COLO668 (cell line): ENCODE data around the gene RUFY3.
"Not testable (repeated sequence)": the region's sequence is repeated elsewhere in the genome, so short reads cannot be mapped to it uniquely, and the experiment has no call there.

ENCODE experiments used
- DNase-seq: peaks from one replicate; lab custom pipeline; 2025; ENCODE audit not compliant: unreplicated experiment; lab: John Stamatoyannopoulos, UW

RUFY3 gene

DNA sequence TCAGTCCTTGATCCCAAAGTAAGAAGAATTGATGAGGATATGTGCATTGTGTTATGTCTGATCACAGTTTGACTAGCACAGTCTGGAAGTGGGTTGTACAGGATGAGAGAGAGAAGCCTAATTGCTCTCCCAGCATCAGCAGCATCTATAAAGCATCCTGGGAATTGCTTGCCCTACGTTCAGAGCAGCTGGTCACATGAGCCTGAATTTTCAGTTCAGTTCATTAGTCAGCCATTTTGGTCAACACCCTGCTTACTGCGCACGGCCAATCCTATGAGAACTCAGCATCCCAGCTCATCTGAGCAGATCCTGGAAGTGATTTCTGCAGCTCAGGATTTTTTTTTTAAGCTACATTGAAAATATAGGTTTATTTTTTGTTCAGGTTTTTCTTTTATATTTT is at the start of gene RUFY3:
TSS of gene RUFY3 (plus strand) at position 218 of the 400 bp plus-strand sequence. CDS start 610 bp downstream, outside the sequence.
- no peak for DNase-seq

DNA sequence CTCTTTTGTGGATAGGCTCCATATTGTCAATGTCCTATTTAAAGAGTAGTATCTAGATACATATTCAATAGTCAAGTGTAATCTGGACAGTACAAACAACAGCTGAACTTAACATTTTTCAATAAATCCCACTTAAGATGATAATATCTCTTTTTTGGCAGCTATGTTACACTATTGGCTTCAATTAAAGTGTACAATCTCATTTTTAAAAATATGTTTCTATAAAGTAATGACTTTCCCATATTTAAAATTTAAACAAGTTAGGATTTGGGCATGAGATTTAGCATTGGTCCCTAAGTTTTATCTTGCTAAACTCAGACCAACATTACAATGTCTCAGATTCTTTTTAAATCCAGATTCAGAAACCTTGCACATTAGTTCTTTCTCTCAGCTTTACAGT is 47.6 kb upstream of the RUFY3 start:
- no peak for DNase-seq

GRCh38 chr4:70674731-70675130 is 47.0 kb upstream of the RUFY3 start:
- DNase-seq: no peak

DNA sequence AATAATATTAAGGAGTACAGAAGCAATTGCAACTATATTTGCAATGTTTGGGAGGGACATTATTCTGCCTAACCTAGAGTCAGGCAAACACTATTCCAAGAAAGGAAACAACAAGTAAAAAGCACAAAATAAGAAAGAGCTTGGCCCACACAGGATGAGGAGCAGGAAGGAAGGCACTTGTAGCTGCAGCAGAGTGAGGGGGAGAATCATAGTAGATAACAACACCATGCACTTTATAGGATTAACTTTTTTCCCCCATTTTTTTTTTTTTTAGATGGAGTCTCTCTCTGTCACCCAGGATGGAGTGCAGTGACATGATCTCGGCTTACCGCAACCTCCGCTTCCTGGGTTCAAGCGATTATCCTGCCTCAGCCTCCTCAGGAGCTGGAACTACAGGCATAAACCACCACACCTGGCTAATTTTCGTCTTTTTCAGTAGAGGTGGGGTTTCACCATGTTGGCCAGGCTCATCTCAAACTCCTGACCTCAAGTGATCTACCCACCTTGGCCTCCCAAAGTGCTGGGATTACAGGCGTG is 45.1 kb upstream of the RUFY3 start:
- no peak for DNase-seq

- DNase-seq: no peak
Observed at GRCh38 chr4:70678383-70678999, 43.3 kb upstream of the RUFY3 start.

- no peak for DNase-seq
Observed at GRCh38 chr4:70680934-70681333, 40.8 kb upstream of the RUFY3 start.

DNA sequence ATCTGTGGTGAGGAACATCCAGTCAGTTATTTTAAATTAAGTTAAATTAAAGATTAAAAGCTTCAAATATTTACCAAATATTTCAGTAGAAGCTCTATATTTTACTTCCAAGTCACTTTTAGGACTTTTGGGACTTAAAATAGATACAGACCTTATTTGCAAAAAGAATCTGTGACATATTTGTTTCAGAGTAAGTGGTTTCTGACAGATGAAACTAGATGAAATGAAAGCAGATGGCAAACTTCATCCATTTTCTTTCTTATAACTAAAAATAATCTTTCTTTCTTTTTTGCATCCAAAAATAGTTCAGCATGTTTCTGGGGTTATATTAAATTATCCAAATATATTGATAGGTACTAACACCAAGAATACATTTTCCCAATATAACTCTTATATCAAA is 40.1 kb upstream of the RUFY3 start:
- DNase-seq: no peak

DNA sequence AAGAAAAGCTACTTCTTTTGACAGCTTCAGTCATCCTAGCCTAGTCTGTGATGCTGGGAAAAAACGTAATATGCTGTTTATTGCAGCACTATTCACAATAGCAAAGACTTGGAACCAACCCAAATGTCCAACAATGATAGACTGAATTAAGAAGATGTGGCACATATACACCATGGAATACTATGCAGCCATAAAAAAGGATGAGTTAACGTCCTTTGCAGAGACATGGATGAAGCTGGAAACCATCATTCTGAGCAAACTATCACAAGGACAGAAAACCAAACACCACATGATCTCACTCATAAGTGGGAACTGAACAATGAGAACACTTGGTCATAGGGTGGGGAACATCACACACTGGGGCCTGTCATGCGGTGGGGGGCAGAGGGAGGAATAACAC is 39.6 kb upstream of the RUFY3 start:
- DNase-seq: not testable (repeated sequence)

- no peak for DNase-seq
Observed at GRCh38 chr4:70687392-70687791, 34.4 kb upstream of the RUFY3 start.

DNA sequence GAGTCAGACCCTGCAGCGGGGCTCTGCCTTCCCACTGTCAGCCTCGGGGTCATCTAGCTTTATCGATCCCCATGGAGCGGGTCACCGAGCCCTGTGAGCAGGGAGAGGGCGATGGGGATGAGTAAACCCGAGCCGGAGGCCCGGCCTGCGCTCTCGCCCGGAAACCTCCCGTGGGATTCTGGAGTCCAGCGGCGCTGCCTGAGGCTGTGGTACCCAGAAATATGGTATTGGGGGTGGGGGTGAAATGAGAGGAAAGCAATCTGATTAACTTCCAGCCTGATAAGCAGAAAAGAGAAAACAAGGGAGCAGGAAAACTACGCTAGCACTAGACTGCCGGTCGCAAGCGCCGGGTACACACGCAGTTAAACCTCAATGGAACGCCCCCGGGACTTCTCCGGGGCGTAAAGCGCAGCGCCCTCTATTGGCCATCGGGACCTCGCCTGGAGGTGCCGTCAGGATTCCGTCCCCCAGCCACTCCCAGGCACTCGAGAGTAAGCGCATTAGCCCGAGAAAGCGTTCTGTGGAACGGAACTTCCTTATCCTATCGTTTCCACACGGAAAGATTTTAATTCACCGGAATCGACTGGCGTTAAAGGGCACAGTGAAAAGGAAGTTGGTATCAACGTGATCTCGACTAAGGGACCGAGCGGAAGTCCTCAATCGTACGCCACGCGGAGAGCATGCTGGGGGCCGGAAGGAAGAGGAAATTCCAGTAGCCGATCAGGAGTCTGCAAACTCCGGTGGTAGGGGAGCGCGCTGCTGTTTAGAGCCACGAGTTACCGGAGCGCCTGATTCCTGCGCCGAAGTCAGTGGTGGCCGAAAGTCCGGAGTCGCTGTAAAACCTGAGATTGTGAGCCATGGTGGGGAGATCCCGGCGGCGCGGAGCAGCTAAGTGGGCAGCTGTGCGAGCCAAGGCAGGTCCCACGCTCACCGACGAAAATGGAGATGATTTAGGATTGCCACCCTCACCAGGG is 33.7 kb upstream of the RUFY3 start, which contains the start of gene UTP3:
TSS of gene UTP3 (plus strand) at position 712 of the 974 bp plus-strand sequence. CDS start at position 858, 146 bp downstream.
- peak; percentile 97 for DNase-seq

GRCh38 chr4:70688795-70689231 is 33.0 kb upstream of the RUFY3 start:
- DNase-seq: no peak

GRCh38 chr4:70691661-70692060 is 30.1 kb upstream of the RUFY3 start:
- no peak for DNase-seq

- DNase-seq: not testable (repeated sequence)
Observed at GRCh38 chr4:70694633-70695032, 27.1 kb upstream of the RUFY3 start.

GRCh38 chr4:70698435-70698834 is 23.3 kb upstream of the RUFY3 start:
- DNase-seq: not testable (repeated sequence)

- DNase-seq: no peak
Observed at GRCh38 chr4:70700712-70701111, 21.1 kb upstream of the RUFY3 start.

DNA sequence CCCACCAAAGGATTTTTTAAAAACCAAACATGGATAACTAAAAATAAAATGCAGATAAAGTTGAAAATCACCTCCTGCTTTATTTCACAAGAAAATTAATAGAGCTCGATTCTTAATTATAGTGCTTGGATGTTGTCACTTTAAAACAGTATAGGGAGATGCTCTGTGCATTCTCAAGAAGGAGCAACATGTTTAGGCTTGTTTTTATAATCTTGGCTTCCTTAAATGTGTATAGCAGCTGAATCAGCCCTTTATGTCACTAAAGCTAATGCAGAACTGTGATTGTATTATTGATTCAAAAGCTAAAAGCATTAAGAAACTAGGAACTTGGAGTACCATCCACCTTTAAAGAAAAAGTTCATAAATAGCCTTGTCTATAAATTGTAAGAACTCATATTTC is 20.5 kb upstream of the RUFY3 start:
- no peak for DNase-seq

DNA sequence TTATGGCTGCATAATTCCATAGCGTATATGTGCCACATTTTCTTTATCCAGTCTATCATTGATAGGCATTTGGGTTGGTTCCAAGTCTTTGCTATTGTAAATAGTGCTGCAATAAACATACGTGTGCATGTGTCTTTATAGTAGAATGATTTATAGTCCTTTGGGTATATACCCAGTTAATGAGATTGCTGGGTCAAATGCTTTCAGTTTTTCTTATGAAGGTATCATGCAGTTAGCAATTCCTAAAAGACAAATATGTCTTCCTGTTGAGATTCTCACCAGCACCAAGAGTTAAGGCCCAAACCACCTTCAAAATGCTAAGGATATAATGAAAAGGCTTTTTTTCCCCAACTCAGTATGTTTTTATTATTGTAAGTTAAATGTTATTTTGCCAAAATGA is 19.2 kb upstream of the RUFY3 start:
- DNase-seq: not testable (repeated sequence)

DNA sequence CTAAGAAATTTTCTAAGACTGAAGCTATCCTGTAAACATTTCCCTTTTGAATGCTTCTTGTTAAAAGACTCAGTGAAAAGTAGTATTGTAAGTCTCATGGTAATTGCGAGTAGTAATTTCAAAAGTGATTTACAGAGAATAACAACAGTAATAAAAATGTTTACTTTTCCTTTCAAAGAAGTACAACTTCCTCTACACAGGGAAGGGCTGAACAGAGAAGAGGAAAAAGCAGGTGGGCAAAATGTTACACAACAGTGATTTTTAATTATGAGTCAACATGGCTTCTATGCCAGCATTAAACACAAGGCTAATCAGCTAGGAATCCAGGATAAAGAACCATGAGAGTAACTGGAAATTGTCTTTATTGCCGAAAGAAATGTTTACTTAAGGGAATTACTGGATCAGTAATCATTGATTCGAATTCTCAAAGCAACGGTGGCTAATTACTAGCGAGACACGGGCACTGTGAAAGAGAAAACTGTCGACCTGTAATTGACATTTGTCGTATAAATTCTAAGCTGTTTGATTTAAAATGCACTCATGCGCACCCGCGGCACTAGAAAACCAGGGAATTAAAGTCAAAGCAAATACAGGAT is 18.0 kb upstream of the RUFY3 start:
- DNase-seq: peak; percentile 39

GRCh38 chr4:70704215-70704930 is 17.4 kb upstream of the RUFY3 start:
- DNase-seq: peak; percentile 86

- no peak for DNase-seq
Observed at GRCh38 chr4:70704931-70705182, 16.9 kb upstream of the RUFY3 start.
